ENCODE results near the gene ZMYND15. TPM values are rescaled to one million over a fixed set of nuclear protein-coding genes. Genes with fewer than 3 reads are reported as not detected.

Gene ZMYND15
- 0.28 TPM in 1 of 2 replicates, not detected in the other for total RNA-seq

GRCh38 chr17:4739122-4740024, at the start of gene ZMYND15, which contains the start of gene CXCL16:
Gene ZMYND15, plus strand, starts transcription at chr17:4739833. Its CDS starts 716 bp downstream, at chr17:4740549.
Gene CXCL16, minus strand, starts transcription at chr17:4739928. Its CDS starts 589 bp downstream, at chr17:4739339.

GRCh38 chr17:4709794-4710692, 29.6 kb upstream of the ZMYND15 start, which contains the start of gene ARRB2:
Gene ARRB2, plus strand, starts transcription at chr17:4710632. Its CDS starts 90 bp downstream, at chr17:4710722.

GRCh38 chr17:4771519-4772234, 32.0 kb downstream of the ZMYND15 start, which contains the start of gene TM4SF5:
Gene TM4SF5, plus strand, starts transcription at chr17:4771886. Its CDS starts 37 bp downstream, at chr17:4771923.

GRCh38 chr17:4786106-4786511, 46.5 kb downstream of the ZMYND15 start, which contains the start of gene VMO1:
Gene VMO1, minus strand, starts transcription at chr17:4786364. Its CDS starts 12 bp downstream, at chr17:4786352.

GRCh38 chr17:4788807-4789700, 49.4 kb downstream of the ZMYND15 start, which contains the start of gene GLTPD2:
Gene GLTPD2, plus strand, starts transcription at chr17:4788964. Its CDS starts 48 bp downstream, at chr17:4789012.

Other genes with a start within 250 kb of the ZMYND15 start
- 1.6 and 3.4 TPM in 2 replicates for gene SPNS2, start 241.0 kb upstream of the ZMYND15 start, total RNA-seq
- 83.9 and 100 TPM in 2 replicates for gene MYBBP1A, start 184.4 kb upstream of the ZMYND15 start, total RNA-seq
- 10.9 and 29.8 TPM in 2 replicates for gene GGT6, start 179.3 kb upstream of the ZMYND15 start, total RNA-seq
- not detected in 2 replicates for gene SMTNL2, start 155.3 kb upstream of the ZMYND15 start, total RNA-seq
- not detected in 2 replicates for gene ALOX15, start 98.2 kb upstream of the ZMYND15 start, total RNA-seq
- gene PELP1, start 35.7 kb upstream of the ZMYND15 start, total RNA-seq = 33.1 and 34.1 TPM in 2 replicates
- 10.1 and 15.7 TPM in 2 replicates for gene ARRB2, start 29.2 kb upstream of the ZMYND15 start, total RNA-seq
- 25.0 and 28.1 TPM in 2 replicates for gene MED11, start 8.4 kb upstream of the ZMYND15 start, total RNA-seq
- gene CXCL16, start 95 bp downstream of the ZMYND15 start, total RNA-seq = 16.3 and 16.7 TPM in 2 replicates
- gene TM4SF5, start 32.1 kb downstream of the ZMYND15 start, total RNA-seq = not detected in 2 replicates
- 4.0 TPM in 1 of 2 replicates, not detected in the other for gene VMO1, start 46.5 kb downstream of the ZMYND15 start, total RNA-seq
- gene GLTPD2, start 49.1 kb downstream of the ZMYND15 start, total RNA-seq = not detected in 2 replicates
- gene PSMB6, start 56.3 kb downstream of the ZMYND15 start, total RNA-seq = 270 and 310 TPM in 2 replicates
- 12.7 and 24.6 TPM in 2 replicates for gene PLD2, start 67.3 kb downstream of the ZMYND15 start, total RNA-seq
- gene MINK1, start 93.5 kb downstream of the ZMYND15 start, total RNA-seq = 81.2 and 108 TPM in 2 replicates
- gene C17orf107, start 159.7 kb downstream of the ZMYND15 start, total RNA-seq = 1.1 and 1.2 TPM in 2 replicates
- gene CHRNE, start 163.3 kb downstream of the ZMYND15 start, total RNA-seq = 0.35 TPM in 1 of 2 replicates, not detected in the other
- gene GP1BA, start 192.4 kb downstream of the ZMYND15 start, total RNA-seq = not detected in 2 replicates
- 71.0 and 71.2 TPM in 2 replicates for gene SLC25A11, start 200.2 kb downstream of the ZMYND15 start, total RNA-seq
- 60.5 and 75.3 TPM in 2 replicates for gene RNF167, start 200.4 kb downstream of the ZMYND15 start, total RNA-seq
- gene PFN1, start 208.7 kb downstream of the ZMYND15 start, total RNA-seq = 1,491 and 1,690 TPM in 2 replicates
- 0.37 and 0.56 TPM in 2 replicates for gene ENO3, start 211.3 kb downstream of the ZMYND15 start, total RNA-seq
- 62.1 and 64.7 TPM in 2 replicates for gene SPAG7, start 228.0 kb downstream of the ZMYND15 start, total RNA-seq
- 11.8 and 18.3 TPM in 2 replicates for gene CAMTA2, start 247.8 kb downstream of the ZMYND15 start, total RNA-seq

Data from airway epithelial cell (primary cell).